A549 treated with AZD2906 at 1 μM for 4 hours (cell line): ENCODE results near the gene BUD23. TPM values are rescaled to one million over a fixed set of nuclear protein-coding genes. Genes with fewer than 3 reads are reported as not detected.

ENCODE experiments used
- total RNA-seq: library from RNA; stranded (reverse); fragments of 200-300 nt; extraction: Qiagen RNA extraction; gene quantifications from 5 replicates; pipeline ENCODE4 v1.2.3, GENCODE V29; 2022

Gene BUD23
- total RNA-seq: 121 to 159 TPM (median 129 TPM) in 5 replicates

DNA sequence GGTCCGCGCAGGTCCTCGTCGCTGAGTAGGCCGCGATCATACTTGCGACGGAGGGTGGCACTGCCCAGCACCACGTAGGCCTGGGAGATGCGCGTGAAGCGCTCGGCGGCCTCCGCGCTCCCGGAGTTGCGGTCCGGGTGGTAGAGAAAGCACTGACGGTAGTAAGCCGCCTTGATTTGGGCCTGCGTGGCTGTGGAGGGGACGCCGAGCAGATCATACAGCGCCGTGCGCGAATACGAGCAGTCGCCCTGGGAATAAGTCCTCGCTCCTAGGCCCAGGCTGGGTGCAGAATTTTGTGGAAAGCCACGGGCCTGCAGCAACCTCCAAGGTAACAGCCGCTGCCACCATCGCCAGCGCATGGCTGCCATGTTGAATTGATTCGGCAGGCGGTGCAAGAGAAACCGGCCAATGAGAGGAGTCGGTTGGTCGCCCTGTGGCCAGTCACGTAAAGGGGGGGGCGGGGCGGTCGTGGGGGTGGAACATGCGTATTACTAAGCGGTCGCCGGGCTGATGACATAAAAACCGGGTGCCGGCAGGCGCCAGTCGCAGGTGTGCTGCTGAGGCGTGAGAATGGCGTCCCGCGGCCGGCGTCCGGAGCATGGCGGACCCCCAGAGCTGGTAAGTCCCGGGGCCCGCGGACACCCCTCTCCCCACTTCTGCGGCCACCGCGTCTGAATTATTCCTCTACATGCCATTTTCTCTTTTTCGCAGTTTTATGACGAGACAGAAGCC is at the start of gene BUD23, which contains the start of gene DNAJC30:
TSS of gene BUD23 (plus strand) at position 542 of the 732 bp plus-strand sequence. CDS start at position 571, 29 bp downstream.
TSS of gene DNAJC30 (minus strand) at position 398 of the 732 bp plus-strand sequence. CDS start at position 368, 30 bp downstream.

GRCh38 chr7:73667344-73668102 is 15.9 kb upstream of the BUD23 start, which contains the start of gene VPS37D:
VPS37D (plus strand) TSS chr7:73667831; CDS start chr7:73667959, 128 bp downstream.

GRCh38 chr7:73718905-73719805 is 35.8 kb downstream of the BUD23 start, which contains the start of gene STX1A:
STX1A (minus strand) TSS chr7:73719669; CDS start chr7:73719631, 38 bp downstream.

DNA sequence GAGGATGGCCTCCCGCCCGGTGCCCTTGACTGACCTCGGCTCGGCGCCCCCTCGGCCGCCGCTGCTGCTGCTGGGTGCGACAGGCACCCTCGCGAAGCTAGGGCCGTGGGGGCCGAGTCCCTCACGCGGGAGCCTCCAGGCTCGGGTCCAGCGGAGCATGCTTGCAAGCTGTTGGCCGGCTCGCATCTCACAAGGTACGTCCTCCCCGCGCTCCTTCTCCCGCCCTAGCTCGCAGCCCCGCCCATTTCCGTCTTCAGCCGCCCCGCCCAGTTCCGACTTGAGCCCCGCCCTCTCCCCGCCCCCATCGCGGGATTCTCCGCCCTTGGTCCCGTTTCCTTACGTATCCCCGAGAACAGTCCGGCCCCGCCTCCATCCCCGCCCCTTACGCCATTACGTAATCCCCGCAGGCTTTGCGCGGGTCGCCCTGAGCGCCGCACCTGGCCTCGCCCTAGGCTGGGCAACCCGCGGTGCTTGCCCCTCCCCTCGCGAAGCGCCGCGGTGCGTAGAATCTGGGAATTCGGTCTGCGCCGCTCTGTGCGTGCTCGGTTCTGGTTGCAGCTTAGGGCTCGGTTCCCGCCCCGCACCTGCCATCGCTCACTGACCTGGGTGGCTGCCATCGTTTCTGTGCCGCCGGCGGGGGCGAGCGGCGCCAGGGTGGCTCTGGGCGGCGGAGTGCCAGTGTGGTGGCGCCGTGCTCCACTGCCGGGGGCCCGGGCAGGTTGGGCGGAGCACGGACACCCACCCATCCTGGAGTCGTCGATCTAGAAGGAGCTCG is 55.4 kb downstream of the BUD23 start, which contains the start of gene ABHD11:
TSS of gene ABHD11 (minus strand) at position 191 of the 775 bp plus-strand sequence. CDS start at position 159, 32 bp downstream.

Other genes with a start within 250 kb of the BUD23 start
- 1.3 to 2.3 TPM (median 2.0 TPM) in 5 replicates for gene FZD9, start 249.8 kb upstream of the BUD23 start, total RNA-seq
- gene BAZ1B, start 161.3 kb upstream of the BUD23 start, total RNA-seq: 48.9 to 66.0 TPM (median 55.1 TPM) in 5 replicates
- gene BCL7B, start 125.9 kb upstream of the BUD23 start, total RNA-seq: 62.0 to 74.0 TPM (median 68.5 TPM) in 5 replicates
- gene TBL2, start 105.0 kb upstream of the BUD23 start, total RNA-seq: 49.0 to 59.2 TPM (median 49.8 TPM) in 5 replicates
- 0.60 to 1.3 TPM (median 1.1 TPM) in 5 replicates for gene MLXIPL, start 59.1 kb upstream of the BUD23 start, total RNA-seq
- 2.9 to 6.0 TPM (median 5.1 TPM) in 5 replicates for gene VPS37D, start 15.8 kb upstream of the BUD23 start, total RNA-seq
- 7.6 to 11.5 TPM (median 10.6 TPM) in 5 replicates for gene DNAJC30, start 144 bp upstream of the BUD23 start, total RNA-seq
- 59.4 to 76.5 TPM (median 66.8 TPM) in 5 replicates for gene STX1A, start 36.1 kb downstream of the BUD23 start, total RNA-seq
- gene ABHD11, start 55.2 kb downstream of the BUD23 start, total RNA-seq: 20.1 to 25.9 TPM (median 24.1 TPM) in 5 replicates
- gene CLDN3, start 86.7 kb downstream of the BUD23 start, total RNA-seq: 1.4 to 4.4 TPM (median 3.6 TPM) in 5 replicates
- 3.4 to 5.2 TPM (median 4.5 TPM) in 5 replicates for gene CLDN4, start 147.4 kb downstream of the BUD23 start, total RNA-seq
- 6.8 to 13.2 TPM (median 10.6 TPM) in 5 replicates for gene METTL27, start 158.9 kb downstream of the BUD23 start, total RNA-seq
- gene TMEM270, start 177.6 kb downstream of the BUD23 start, total RNA-seq: 0.09 to 0.17 TPM (median 0.15 TPM) in 5 replicates